T-helper 2 cell treated with Interferon-gamma antibody and Interleukin-4, amounts not matched to agents 5 μg/mL and 100 μg/mL, for 36 hours (primary cell): ENCODE results near the gene MGAM2.

Experiments
- DNase-seq: peaks from one replicate; pipeline ENCODE4 v3.0.0; 2021; ENCODE audit warnings: low spot score
- H3K27ac Mint-ChIP-seq: one replicate; pipeline ENCODE4 v1.8.0; 2021; ENCODE audit warnings: mild to moderate bottlenecking, mixed read lengths
- H3K27me3 Mint-ChIP-seq: one replicate; pipeline ENCODE4 v1.8.0; 2021; ENCODE audit warnings: low read depth, mixed read lengths
- H3K36me3 Mint-ChIP-seq: one replicate; pipeline ENCODE4 v1.8.0; 2021; ENCODE audit warnings: low read depth, mixed read lengths
- H3K4me1 Mint-ChIP-seq: one replicate; pipeline ENCODE4 v1.8.0; 2021; ENCODE audit warnings: low read depth, mixed read lengths
- H3K4me3 Mint-ChIP-seq: one replicate; pipeline ENCODE4 v1.8.0; 2022; ENCODE audit warnings: mild to moderate bottlenecking, moderate library complexity, mixed read lengths
- H3K9me3 Mint-ChIP-seq: one replicate; pipeline ENCODE4 v1.8.0; 2021; ENCODE audit warnings: mixed read lengths

The MGAM2 gene

GRCh38 chr7:142231716-142232115, 120.2 kb downstream of the MGAM2 start:
- no peak overlapping the region for H3K27ac Mint-ChIP-seq
- H3K4me1 Mint-ChIP-seq = no peaks in the 10 kb centered on the region
- no peaks in the 10 kb centered on the region for H3K9me3 Mint-ChIP-seq
- peaks cover 11% of the 10 kb centered on the region for H3K27me3 Mint-ChIP-seq
- H3K4me3 Mint-ChIP-seq = no peak overlapping the region
- no peak for DNase-seq
- no peaks in the 10 kb centered on the region for H3K36me3 Mint-ChIP-seq

GRCh38 chr7:142240546-142240945, 129.0 kb downstream of the MGAM2 start:
- Mint-ChIP-seq H3K4me3 (no peak overlapping the region), H3K27me3 (peaks cover 6% of the 10 kb centered on the region), H3K9me3 (no peaks in the 10 kb centered on the region), H3K4me1 (no peaks in the 10 kb centered on the region), H3K36me3 (no peaks in the 10 kb centered on the region), H3K27ac (no peak overlapping the region)
- DNase-seq = no peak

- Mint-ChIP-seq H3K27ac (no peak overlapping the region), H3K27me3 (peaks cover 2% of the 10 kb centered on the region), H3K36me3 (no peaks in the 10 kb centered on the region), H3K9me3 (no peaks in the 10 kb centered on the region), H3K4me3 (no peak overlapping the region), H3K4me1 (no peaks in the 10 kb centered on the region)
- no peak for DNase-seq
These were observed 132.3 kb downstream of the MGAM2 start for GRCh38 chr7:142243823-142244222.

GRCh38 chr7:142248166-142249160, 136.9 kb downstream of the MGAM2 start:
- H3K27ac Mint-ChIP-seq = no peak overlapping the region
- H3K36me3 Mint-ChIP-seq = no peaks in the 10 kb centered on the region

GRCh38 chr7:142249918-142250317, 138.4 kb downstream of the MGAM2 start:
- Mint-ChIP-seq H3K9me3 (no peaks in the 10 kb centered on the region), H3K4me3 (no peak overlapping the region), H3K4me1 (no peaks in the 10 kb centered on the region), H3K36me3 (no peaks in the 10 kb centered on the region), H3K27ac (no peak overlapping the region), H3K27me3 (peaks cover 2% of the 10 kb centered on the region)
- DNase-seq = no peak

More at GRCh38 chr7:142248166-142249160, 136.9 kb downstream of the MGAM2 start:
- DNase-seq = no peak
- no peaks in the 10 kb centered on the region for H3K9me3 Mint-ChIP-seq
- H3K4me3 Mint-ChIP-seq = no peak overlapping the region
- no peaks in the 10 kb centered on the region for H3K4me1 Mint-ChIP-seq
- H3K27me3 Mint-ChIP-seq = peaks cover 2% of the 10 kb centered on the region

GRCh38 chr7:142250705-142251104, 139.2 kb downstream of the MGAM2 start:
- DNase-seq = no peak
- H3K36me3 Mint-ChIP-seq = no peaks in the 10 kb centered on the region
- peaks cover 2% of the 10 kb centered on the region for H3K27me3 Mint-ChIP-seq
- no peaks in the 10 kb centered on the region for H3K4me1 Mint-ChIP-seq
- H3K9me3 Mint-ChIP-seq = no peaks in the 10 kb centered on the region
- H3K4me3 Mint-ChIP-seq = no peak overlapping the region
- H3K27ac Mint-ChIP-seq = no peak overlapping the region

- Mint-ChIP-seq H3K4me1 (no peaks in the 10 kb centered on the region), H3K27ac (no peak within 1 kb of the TSS), H3K36me3 (no peaks in the 10 kb centered on the region), H3K9me3 (no peaks in the 10 kb centered on the region), H3K27me3 (no peaks in the 10 kb centered on the region), H3K4me3 (no peak within 1 kb of the TSS)
- no peak for DNase-seq
These were observed 146.4 kb downstream of the MGAM2 start, which contains the start of gene PRSS58 for GRCh38 chr7:142257958-142258357. Gene PRSS58 (minus strand): TSS chr7:142258058. CDS start chr7:142257707, 351 bp downstream.

- H3K27me3 Mint-ChIP-seq = no peaks in the 10 kb centered on the region
- no peak for DNase-seq
- no peaks in the 10 kb centered on the region for H3K9me3 Mint-ChIP-seq
- no peaks in the 10 kb centered on the region for H3K36me3 Mint-ChIP-seq
- H3K27ac Mint-ChIP-seq = no peak overlapping the region
- H3K4me1 Mint-ChIP-seq = no peaks in the 10 kb centered on the region
- no peak overlapping the region for H3K4me3 Mint-ChIP-seq
These were observed 152.3 kb downstream of the MGAM2 start for GRCh38 chr7:142263598-142264380.
